T-helper 2 cell (primary cell): ENCODE data around the gene COG7.

ENCODE experiments used
- DNase-seq, 5 experiments: peaks; one replicate each; pipeline versions ENCODE4 v3.0.0 to v3.0.0-alpha.2; 2012 to 2022
- total RNA-seq, 2 donors: gene quantifications; one replicate each; lab custom pipeline; 2026; lab: John Stamatoyannopoulos, UW

The COG7 gene
- total RNA-seq = 14.7 to 17.2 reads per million in 2 donors

DNA sequence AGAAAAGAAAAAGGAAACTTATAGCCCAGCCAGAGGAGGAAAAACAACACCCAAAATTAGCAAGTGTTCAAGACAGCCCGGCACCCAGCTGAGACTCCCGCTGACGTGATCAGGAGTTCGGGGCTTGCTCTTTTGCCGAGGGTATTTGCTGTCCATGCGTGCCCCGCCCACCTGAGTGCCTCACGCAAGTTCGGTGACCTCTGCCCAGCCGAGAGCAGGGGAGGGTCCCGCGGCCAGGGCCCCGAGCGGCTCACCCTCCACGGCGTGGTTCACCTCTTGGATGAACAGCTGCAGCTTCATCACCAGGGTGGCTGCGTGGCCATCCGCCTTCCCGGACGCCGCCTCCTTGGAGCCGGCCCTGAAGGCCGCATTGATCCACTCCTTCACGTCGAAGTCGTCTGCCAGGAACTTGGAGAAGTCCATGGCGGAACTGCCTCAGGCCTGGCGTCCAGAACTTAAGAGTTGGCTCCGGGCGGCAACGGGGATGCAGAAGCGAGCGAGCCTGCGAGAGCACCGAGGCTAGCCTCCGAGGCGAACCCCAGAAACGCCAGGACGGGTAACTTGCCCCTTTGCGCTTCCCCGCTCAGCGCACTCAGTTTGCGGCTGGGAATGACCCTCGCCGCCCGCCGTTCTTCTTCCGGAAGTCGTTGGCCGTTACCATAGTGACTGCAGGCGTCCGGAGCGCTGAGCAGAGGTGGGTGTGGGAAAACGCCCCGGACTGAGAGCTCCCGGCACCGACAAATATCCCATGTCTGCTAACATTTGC lies at the start of gene COG7:
COG7 (minus strand) TSS at position 618 of the 766 bp plus-strand sequence; CDS start at position 423, 195 bp downstream.
- DNase-seq = peak; percentile 70 to 87 (median 77)

DNA sequence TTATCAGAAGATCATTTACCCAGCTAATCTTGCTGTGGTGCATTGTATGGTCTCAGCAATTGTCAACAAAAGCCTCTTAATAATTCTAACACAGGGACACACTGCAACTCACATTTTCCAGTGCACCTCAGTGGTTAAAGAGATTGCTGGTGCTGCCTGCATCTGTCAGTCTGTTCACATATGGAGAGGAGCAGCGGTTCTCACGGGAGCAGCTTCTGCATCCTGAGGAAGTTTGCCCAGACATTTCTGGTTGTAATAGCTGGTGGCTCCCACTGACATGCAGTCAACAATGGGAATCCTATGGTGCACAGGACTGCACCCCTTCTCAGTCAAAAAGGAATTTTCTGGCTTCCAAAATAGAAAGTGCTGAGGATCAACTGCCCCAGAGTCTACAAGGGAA lies 49.5 kb upstream of the COG7 start:
- DNase-seq = no peak

DNA sequence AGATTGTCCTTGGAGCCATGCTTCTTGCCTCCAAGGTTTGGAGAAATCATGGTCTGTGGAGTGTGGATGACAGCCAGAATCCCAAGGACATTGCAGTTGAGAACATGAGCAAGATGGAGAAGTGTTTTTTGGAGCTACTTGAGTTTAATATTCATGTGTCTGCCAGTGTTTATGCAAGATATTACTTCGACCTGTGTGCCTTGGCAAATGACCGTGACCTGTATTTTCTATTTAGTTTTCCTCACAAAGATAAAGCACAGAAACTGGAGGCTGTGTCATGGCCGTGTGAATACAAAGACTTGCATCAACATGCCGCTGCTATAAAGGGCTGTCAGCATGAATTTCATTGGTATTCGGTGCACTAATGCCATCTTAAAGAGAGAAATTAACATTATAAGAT lies 48.3 kb upstream of the COG7 start:
- DNase-seq = no peak

DNA sequence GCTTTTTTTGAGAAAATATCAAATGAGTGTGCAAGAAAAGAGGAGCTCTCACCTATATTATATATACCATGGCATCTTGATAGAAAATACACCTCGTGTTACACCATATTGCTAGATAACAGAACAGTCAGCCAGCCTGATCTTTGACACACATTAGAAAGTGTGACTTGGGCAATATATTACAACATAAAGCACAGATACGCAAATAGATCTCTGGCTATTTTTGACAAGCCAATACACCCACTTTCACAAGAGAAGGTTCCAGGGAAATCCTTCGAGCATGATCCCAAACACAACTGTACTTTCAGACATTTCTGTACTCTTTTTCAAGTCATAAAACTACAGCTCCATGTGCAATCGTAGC lies 47.9 kb upstream of the COG7 start:
- DNase-seq = no peak

DNA sequence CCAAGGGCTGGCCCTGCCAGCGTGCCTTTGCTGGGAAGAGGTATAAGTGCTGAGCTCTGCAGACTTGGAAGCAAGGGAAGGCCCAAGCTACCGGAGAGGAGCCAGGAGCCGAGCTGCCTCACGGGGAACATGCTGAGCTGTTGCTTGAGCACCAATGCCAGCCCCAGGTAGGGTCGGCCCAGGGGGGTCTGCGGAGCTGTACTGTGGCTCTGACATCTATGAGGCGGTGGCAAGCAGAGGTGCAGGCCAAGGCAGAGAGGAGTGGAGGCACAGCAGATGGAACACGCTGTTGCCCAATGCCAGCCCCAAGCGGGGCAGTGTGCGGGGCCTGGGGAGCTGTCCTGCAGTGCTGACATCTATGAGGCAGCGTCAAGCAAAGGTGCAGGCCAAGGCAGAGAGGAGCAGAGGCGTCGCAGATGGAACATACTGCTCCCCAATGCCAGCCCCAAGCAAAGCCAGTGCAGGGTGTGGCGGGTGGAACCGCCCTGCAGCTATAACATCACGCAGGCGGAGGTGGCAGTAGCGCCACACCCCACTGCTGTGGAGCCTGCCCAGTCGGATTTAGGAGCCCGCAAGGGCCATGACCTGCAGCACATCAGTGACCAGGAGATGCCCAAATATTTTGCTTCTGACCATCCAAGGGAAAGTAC lies 47.3 kb upstream of the COG7 start:
- no peak for DNase-seq

DNA sequence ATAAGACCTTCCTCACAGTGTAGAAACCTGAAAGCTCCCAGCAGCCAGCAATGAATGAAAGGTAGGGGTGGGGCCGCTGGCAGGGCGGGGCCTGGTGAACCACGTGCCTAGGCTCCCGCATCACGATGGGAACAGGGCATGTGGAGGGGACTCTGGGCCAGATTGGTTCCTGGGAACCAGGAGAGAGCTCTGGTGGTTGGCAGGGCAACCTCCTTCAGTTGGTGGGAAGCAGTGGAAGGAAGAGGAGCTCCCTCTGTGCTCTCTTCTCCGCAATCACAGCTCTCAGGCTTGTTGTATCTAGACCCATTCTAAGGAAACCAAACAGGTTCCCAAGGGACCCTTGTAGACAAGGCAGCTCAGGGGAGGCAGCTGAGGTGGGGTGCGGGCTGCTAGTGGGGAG lies 46.8 kb upstream of the COG7 start:
- no peak for DNase-seq

DNA sequence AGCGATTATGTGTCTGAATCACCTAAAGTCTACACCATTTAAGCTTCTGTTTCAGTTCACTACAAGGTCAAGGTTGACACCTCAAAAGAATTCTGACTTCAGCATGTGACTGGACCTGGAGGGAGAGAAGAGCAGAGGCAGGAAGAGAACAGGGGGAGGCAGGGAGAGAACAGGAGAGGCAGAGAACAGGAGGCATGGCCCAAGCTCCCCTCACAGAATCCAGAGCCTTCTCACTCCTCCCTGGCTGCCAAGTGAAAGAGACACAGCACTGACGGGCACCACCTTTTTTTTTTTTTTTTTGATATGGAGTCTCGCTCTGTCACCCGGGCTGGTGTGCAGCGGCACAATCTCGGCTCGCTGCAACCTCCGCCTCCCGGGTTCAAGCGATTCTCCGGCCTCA lies 45.9 kb upstream of the COG7 start:
- DNase-seq = no peak

DNA sequence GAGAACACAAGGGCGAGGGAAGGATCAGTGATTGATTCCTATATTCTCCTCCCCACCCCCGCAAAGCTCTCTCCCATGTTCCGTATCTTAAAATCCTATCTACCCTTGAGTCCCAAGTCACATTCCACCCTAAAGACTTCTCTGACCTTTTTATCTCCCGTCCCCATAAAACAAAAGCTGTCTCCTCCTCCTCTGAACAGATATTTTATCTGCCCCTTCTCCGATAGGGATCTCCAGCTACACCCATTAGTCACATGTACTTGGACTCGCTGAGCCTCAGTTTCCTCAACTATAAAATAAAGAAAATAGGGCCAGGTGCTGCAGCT lies 44.5 kb upstream of the COG7 start:
- DNase-seq = no peak

DNA sequence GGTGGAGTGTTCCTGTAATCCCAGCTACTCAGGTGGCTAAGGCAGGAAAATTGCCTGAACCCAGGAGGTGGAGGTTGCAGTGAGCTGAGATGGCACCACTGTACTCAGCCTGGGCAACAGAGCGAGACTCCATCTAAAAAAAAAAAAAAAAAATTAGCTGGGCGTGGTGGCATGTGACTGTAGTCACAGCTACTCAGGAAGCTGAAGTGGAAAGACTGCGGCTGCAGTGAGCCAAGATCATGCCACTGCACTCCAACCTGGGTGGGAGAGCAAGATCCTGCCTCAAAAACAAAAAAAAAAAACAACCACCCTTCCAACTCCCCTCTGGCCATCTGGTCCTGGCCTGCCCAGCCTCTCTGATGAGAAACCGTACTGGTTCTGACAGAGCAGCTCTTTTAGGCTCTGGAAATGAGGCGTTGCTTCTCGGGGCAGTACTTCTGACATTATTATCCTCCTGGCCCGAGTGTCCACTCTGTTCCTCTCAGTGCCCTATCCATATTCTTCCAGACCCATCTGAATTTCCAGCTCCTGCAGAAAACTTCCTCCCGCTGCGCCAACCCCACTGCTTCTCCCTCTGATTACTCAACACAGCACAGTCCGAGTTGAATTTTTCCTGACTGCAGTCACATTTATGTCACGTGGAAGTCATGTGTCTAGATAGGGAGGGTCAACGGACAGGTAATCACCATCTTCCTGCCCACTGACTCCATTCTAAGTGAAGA lies 44.0 kb upstream of the COG7 start:
- DNase-seq = no peak

DNA sequence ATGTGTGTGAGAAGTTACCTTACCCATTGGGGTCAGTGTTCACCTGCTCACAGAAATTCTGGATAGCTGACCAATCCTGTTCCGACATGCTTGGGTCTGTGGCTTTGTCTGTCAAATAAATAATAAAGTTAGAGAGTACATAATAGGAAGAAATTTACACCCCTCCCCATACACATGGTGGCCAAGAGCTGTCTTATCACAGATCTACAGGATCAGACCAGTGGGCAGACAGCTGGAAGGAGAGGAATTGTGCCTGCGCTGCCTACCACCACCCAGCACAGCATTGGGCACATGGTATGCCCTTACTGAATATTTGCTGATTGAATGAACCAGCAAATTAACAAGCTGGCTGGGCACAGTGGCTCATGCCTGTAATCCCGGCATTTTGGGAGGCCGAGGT lies 42.7 kb upstream of the COG7 start:
- DNase-seq = no peak

DNA sequence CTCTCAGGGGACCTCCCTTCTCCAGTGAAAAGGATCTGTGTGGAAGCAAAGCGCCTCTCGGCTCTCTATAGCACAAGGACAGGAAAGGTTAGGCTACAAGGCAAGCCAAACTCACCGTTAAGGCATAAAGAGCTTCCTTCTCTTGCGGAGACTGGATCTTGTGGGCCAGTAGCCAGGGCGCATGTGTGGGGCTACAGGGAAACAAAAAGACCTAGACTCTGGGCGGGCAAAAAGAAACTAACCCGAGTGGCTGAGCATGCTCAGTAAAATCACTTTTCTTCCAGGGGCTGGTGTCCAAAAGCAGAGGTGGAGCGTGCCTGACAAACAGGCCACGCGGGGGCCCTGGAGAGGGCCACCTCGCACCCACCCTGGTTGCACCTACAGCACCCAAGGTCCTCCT lies 41.2 kb upstream of the COG7 start:
- no peak for DNase-seq

DNA sequence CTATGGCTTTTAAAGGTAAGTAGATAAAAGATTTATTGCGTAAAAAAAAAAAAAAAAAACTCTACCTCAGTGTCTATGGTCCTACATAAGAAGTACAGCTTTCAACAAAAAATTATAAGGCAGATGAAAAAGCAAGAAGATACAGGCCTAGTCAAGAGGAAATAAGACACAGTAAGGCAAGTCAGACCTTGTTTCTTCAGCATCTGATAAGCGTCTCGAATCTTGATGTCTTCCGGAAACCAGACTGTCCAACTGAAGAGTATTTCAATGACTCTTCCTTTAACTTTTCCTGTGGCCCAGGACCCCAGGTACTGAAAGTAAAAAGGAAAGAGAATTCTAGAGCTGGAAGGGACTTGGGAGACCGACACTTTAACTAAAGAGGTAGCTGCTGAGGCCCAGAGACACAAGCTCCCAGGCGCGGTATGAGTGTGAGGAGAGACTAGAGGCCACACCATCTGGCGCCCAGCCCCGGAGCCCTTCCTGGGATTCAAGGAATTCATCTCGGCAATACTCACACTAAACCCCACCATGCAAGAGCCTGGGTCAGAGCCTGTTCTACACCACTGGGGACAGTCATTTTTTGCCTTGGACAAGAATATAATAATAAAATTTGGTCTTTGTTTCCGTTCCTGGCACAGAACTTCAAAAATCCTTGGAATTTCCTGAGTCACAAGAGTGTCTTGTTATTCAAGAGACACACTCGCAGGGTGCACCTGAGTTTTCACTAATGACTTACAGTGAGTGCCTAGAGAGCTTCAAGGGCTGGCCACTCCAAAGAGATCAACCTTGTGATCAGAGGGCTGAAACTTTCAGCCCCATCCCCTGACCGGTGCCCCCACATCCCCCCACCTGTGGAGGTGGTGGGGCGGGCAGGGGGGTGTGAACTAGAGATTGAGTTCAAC lies 38.8 kb upstream of the COG7 start:
- DNase-seq = no peak

DNA sequence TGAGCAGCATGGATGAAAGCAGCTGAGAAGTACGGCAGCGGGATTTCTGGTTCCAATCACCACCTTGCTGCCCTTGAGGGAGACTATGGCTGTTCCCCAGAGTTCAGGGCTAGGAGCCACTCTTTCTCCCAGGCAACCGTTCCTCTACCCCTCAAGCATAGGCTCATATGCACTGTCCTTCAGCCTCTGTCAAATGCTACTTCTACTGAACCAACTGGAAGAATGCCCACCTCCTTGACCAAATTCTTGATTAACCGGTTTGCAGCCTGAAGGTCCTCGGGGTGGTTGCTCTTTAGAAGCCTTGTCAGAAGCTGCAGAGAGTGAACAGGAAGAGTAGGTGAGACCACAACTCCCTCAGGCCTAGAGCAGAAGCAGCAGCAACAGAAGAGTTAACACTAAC lies 33.5 kb upstream of the COG7 start:
- DNase-seq = peak in 1 of 5 experiments; percentile 18

DNA sequence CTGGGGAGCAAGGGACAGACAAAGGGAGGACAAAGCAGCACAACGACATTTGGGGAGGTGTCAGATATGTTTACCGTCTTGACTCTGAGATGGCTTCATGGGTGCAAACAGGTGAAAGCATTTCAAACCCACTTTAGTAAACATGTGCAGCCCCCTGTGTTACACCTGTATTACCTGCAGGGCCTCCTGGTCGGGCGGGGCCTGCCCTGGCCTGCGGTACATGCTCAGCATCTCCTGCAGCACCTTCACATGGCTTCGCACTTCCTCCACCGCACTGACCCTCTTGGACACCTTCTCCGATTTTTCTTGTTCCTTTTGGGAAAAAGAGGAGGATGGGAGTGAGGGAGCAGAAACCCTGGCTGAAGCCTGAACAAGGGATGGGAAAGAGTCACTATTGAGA lies 32.9 kb upstream of the COG7 start:
- no peak for DNase-seq

DNA sequence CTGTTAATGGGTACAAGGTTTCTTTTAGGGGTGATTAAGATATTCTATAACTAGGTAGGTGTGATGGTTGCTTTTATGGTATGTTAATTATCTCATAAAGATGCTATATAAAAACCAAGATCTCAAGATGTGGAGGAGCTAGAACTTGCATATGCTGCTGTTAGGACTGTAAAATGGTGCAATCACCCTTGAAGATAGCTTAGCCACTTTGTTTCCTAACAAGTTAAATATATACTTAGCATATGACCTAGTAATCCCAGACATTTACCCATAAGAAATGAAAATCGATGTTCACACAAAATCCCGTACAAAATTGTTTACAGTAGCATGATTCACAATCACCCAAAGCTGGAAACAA lies 32.2 kb upstream of the COG7 start:
- DNase-seq = no peak

DNA sequence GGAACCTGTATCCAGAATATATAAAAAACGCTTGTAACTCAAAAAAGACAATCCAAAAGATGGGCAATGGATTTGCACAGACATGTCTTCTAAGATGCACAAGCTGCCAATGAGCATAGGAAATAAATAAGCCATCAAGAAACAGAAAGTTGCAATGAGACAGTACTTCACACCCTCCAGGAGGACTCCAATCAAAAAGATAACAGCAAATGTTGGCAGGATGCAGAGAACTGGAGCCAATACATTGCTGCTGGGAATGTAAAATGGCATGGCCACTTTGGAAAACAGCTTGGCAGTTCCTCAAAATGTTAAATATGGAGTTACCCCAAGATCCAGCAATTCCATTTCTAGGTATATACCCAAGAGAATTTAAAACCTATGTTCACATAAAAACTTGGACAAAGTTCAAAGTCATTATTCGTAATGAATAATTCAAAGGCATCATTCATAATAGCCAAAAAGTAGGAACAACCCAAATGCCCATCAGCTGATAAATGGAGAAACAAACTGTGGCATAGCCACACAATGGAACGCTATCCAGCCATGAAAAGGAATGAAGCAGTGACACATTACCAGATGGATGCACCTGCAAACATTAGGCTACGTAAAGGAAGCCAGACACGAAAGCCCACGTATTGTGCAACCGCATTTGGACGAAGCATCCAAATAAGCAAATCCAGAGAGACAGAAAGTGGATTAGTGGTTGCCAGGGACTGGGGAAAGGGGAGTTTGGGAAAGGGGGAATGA lies 31.7 kb upstream of the COG7 start:
- DNase-seq = no peak

DNA sequence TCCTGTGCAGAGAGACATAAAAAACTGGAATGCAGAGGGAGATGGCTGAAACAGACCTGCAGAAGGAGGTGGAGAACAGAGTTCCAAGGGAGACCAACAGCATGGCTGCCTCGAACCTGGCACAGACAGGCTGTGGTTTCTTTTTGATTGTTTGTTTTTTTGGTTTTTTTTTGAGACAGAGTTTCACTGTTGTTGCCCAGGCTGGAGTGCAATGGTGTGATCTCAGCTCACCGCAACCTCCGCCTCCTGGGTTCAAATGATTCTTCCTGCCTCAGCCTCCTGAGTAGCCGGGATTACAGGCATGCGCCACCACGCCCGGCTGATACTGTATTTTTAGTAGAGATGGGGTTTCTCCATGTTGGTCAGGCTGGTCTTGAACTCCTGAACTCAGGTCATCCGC lies 30.5 kb upstream of the COG7 start:
- peak in 1 of 5 experiments; percentile 66 for DNase-seq

DNA sequence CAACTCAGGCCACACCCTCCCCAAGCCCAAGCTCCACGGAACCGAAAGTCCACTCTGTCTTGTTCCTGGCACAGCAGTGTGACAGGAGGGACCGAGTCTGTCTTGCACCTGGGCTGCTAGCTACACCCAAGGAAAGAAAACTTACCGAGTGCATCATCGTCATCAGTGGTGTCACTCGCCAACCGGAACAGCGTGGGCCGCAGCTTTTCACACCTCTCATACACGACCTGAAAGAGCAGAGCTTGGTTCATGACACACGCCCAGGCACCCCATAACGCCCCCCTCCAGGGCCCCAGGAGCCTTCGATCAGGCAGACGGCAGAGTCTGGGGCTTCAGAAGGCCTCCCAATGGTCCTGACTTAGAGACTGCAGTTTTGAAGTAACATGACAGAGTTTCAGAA lies 29.8 kb upstream of the COG7 start:
- DNase-seq = peak in 1 of 5 experiments; percentile 84

DNA sequence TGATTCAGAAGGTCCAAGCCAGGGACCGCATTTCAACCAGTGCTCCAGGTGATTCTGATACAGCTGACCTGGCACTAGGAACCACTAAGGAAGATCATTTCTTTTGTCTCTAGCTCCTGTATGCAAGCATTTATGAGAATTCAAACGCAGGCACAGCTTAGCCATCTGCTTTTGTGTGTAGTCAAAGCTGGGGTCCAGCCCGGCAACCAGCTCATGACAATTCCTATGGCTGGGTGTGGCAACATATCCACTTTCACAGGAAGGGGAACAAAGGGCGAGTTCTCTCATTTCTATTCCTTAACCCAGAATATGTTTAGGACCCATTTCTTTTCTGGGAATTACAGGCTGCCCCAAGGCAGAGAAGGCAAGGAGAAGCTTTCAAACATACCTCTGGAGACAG lies 27.3 kb upstream of the COG7 start:
- no peak for DNase-seq

DNA sequence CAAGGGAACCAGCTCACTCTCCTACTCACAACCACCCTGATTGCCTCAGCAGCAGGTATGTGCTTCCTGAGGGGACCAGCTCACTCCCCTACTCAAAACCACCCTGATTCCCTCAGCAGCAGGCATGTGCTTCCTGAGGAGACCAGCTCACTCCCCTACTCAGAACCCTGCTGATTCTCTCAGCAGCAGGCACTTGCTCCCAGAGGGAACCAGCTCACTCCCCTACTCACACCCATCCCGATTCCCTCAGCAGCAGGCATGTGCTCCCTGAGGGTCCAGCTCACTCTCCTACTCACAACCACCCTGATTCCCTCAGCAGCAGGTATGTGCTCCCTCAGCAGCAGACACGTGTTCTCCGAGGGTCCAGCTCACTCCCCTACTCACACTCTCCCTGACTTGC lies 26.1 kb upstream of the COG7 start:
- no peak for DNase-seq

DNA sequence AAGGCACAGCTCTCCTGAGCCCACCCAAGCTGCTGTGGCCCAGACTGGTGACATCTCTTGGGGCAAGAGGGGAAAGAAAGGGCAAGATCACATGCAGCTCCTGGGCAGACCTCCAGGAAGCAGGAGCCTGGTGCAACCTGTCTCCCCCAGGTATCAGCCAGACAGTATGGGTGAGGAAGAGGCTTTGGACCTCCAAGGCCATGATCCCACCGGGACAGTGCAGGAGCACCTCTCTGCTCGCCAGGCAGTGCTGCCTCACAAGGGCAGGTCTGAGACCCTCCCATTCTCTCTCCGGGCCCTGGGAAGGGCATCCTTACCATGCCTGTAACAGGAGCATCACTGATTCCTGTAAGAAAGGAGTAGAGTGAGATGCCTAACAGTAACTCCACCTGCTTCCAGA lies 25.6 kb upstream of the COG7 start:
- no peak for DNase-seq

DNA sequence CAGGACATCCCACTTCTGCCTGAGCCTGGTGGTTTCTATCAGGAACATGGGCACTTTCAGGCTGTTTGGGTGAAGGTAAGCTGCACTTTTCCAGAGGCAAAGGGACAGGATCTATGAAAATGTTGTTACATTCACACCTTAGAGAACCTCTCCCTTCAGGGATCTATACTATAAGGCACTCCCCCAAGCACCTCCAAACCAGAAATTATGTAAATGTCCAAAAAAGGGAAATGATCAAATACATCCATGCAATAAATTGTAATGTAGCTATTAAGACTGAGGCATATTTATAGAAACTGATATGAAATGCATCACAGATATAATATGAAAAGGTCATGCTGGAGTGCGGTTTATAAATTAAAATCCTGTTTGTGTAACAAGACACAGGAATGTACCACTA lies 23.3 kb upstream of the COG7 start:
- DNase-seq = no peak
